Adrenal gland (tissue), 5 donors: ENCODE measurements around the gene SPAM1.

Source experiments
- POLR2A ChIP-seq, 2 donors: fragments of 450-650 bp; IDR thresholded peaks; one replicate each; pipeline ENCODE4 v1.6.1; 2017; ENCODE audit warnings: antibody characterized with exemption in 2 of 2, mild to moderate bottlenecking in 2 of 2, moderate library complexity in 1 of 2
- TF ChIP-seq, protein P1 (sequence below), 6 experiments: fragments of 450-650 bp in 4 of 6; fragments of 200-600 bp in 2 of 6; sonication (generic) in 1 of 6; IDR thresholded peaks; 1 replicate in 5 of 6; 2 replicates in 1 of 6; pipeline versions ENCODE4 v1.5.1 to v1.8.0; 2016 to 2021; ENCODE audit warnings: antibody characterized with exemption in 6 of 6, mild to moderate bottlenecking in 2 of 6, moderate library complexity in 1 of 6
- donor health status: DM: no; HTN: no; CAD: no.

DNA sequence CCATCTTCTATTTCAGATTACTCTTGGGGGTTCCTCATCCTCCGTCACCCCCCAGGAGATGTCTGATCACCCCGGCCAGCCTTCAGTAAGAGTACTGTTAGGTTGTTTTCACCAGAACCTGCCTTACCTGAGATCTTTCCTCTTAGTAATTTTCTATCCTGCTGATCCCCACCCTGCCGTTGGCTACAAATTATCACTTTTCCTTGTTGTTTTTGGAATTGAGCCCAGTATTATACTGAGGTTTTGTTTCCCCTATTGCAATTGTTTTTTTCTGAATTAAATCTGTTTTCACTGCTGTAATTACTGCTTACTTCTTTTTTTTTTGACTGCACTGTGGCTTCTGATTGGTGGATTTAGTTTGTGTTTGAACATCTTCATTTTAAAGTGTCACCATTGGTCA lies 14.7 kb downstream of the SPAM1 start:
- TF ChIP-seq, protein P1, sequence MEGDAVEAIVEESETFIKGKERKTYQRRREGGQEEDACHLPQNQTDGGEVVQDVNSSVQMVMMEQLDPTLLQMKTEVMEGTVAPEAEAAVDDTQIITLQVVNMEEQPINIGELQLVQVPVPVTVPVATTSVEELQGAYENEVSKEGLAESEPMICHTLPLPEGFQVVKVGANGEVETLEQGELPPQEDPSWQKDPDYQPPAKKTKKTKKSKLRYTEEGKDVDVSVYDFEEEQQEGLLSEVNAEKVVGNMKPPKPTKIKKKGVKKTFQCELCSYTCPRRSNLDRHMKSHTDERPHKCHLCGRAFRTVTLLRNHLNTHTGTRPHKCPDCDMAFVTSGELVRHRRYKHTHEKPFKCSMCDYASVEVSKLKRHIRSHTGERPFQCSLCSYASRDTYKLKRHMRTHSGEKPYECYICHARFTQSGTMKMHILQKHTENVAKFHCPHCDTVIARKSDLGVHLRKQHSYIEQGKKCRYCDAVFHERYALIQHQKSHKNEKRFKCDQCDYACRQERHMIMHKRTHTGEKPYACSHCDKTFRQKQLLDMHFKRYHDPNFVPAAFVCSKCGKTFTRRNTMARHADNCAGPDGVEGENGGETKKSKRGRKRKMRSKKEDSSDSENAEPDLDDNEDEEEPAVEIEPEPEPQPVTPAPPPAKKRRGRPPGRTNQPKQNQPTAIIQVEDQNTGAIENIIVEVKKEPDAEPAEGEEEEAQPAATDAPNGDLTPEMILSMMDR (IDR thresholded peaks at IDR 0.05), result no peak
- no peak for TF ChIP-seq POLR2A (IDR thresholded peaks at IDR 0.05)
